ENCODE measurements around the gene CPD. TPM values are rescaled to one million over a fixed set of nuclear protein-coding genes. Genes with fewer than 3 reads are reported as not detected.

Gene CPD
- total and polyA plus RNA-seq, 2 of the 13 experiments (the other 11 are each of a cell fraction or from before 2014, with no cell fraction given) = 46.1 to 72.3 TPM

GRCh38 chr17:30378825-30379302, at the start of gene CPD (continued):
- TF ChIP-seq ZNF280B (CRISPR knock-in tag; IDR thresholded peaks at IDR 0.05; ENCODE audit: borderline replicate concordance) (no peak), ZSCAN20 (CRISPR knock-in tag; IDR thresholded peaks at IDR 0.05; ENCODE audit: borderline replicate concordance) (peak; percentile 95), DRAP1 (CRISPR knock-in tag; IDR thresholded peaks at IDR 0.05) (peak; percentile 94), ZNF446 (CRISPR knock-in tag; IDR thresholded peaks at IDR 0.05) (no peak), FOXC1 (CRISPR knock-in tag; IDR thresholded peaks at IDR 0.05; ENCODE audit: borderline replicate concordance) (0 out of 2 replicates have a peak, but pooled peaks have one; percentile 57), GLI4 (CRISPR knock-in tag; IDR thresholded peaks at IDR 0.05; ENCODE audit: borderline replicate concordance) (no peak), TCF12 (IDR thresholded peaks at IDR 0.05) (no peak), TCF12 (CRISPR knock-in tag; IDR thresholded peaks at IDR 0.05) (peak; percentile 66; the same call in 1 of the 2 replicates), ZNF333 (CRISPR knock-in tag; IDR thresholded peaks at IDR 0.05; ENCODE audit: borderline replicate concordance) (peak; percentile 82; the same call in 1 of the 2 replicates), ZMAT3 (CRISPR knock-in tag; conservative IDR thresholded peaks at IDR 0.05) (no peak; the same call in 1 of the 2 replicates), SP4 (CRISPR knock-in tag; IDR thresholded peaks at IDR 0.05) (peak; percentile 89), ZNF891 (CRISPR knock-in tag; IDR thresholded peaks at IDR 0.05) (no peak; the same call in 1 of the 2 replicates), ZNF747 (CRISPR knock-in tag; IDR thresholded peaks at IDR 0.05; ENCODE audit: borderline replicate concordance) (no peak), MEF2D (CRISPR knock-in tag; IDR thresholded peaks at IDR 0.05) (no peak), ZNF431 (CRISPR knock-in tag; IDR thresholded peaks at IDR 0.05; ENCODE audit: borderline replicate concordance, low read depth) (no peak), NFE2L1 (CRISPR knock-in tag; IDR thresholded peaks at IDR 0.05; ENCODE audit: borderline replicate concordance) (no peak), RFXAP (CRISPR knock-in tag; IDR thresholded peaks at IDR 0.05; ENCODE audit: borderline replicate concordance) (peak; percentile 97), JUND (CRISPR knock-in tag; IDR thresholded peaks at IDR 0.05) (no peak), ERF (CRISPR knock-in tag; IDR thresholded peaks at IDR 0.05) (peak; percentile 39; the same call in 1 of the 2 replicates), RNF2 (conservative IDR thresholded peaks at IDR 0.05; ENCODE audit: low read depth) (no peak), GFI1 (CRISPR knock-in tag; IDR thresholded peaks at IDR 0.05; ENCODE audit: borderline replicate concordance) (peak; percentile 16; the same call in 1 of the 2 replicates), TFDP1 (CRISPR knock-in tag; IDR thresholded peaks at IDR 0.05; ENCODE audit: borderline replicate concordance) (peak; percentile 68; the same call in 1 of the 2 replicates), SNAPC5 (CRISPR knock-in tag; IDR thresholded peaks at IDR 0.05; ENCODE audit: borderline replicate concordance) (no peak), ZNF879 (CRISPR knock-in tag; IDR thresholded peaks at IDR 0.05) (no peak), SOX6 (IDR thresholded peaks at IDR 0.05) (no peak), SOX6 (CRISPR knock-in tag; IDR thresholded peaks at IDR 0.05) (no peak), CSRNP1 (CRISPR knock-in tag; IDR thresholded peaks at IDR 0.05) (0 out of 2 replicates have a peak, but pooled peaks have one; percentile 15)
